ENCODE measurements around the gene TRAPPC10.

DNA sequence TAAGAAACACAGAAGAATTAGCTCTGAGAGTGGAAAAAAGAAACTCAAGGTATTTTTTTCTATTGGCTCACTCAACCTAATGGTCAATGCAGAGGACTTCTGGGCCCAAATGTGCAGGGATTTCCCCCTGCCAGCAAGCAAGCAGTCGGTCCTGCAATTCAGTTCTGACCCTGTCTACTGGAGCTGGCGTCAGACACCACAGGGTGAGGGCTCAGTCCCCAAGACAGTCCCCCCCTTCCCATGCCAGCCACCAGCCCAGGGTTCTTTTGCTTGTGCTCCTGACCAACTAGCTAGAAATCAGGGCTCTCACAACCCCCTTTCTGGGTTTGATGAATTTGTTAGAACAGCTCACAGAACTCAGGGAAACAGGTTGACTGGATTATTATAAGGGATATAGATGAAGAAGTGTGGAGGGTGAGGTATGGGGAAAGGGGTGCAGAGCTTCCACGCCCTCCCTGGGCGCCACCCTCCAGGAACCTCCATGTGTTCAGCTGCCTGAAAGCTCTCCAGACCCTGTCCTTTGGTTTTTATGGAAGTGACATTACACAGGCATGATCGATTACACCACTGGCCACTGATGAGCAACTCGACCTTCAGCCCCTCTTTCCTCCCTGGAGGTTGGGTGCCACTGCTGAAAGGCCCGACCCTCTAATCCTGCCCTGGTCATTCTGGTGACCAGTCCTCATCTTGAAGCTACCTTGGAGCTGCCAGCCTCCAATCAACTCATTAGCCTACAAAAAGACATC is 72.6 kb downstream of the TRAPPC10 start:
- TF ChIP-seq POLR2A (IDR thresholded peaks at IDR 0.05) (no peak), CTCF (IDR thresholded peaks at IDR 0.05 in 8 of 11, conservative IDR thresholded peaks at IDR 0.05 in 3 of 11) (no peak)

Data from spleen (tissue), 7 donors.